ENCODE measurements around the gene IMP4. TPM values are rescaled to one million over a fixed set of nuclear protein-coding genes. Genes with fewer than 3 reads are reported as not detected.

The IMP4 gene, protein sequence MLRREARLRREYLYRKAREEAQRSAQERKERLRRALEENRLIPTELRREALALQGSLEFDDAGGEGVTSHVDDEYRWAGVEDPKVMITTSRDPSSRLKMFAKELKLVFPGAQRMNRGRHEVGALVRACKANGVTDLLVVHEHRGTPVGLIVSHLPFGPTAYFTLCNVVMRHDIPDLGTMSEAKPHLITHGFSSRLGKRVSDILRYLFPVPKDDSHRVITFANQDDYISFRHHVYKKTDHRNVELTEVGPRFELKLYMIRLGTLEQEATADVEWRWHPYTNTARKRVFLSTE
- 125 and 176 TPM in 2 replicates for total RNA-seq (ENCODE audit: low replicate concordance)

DNA sequence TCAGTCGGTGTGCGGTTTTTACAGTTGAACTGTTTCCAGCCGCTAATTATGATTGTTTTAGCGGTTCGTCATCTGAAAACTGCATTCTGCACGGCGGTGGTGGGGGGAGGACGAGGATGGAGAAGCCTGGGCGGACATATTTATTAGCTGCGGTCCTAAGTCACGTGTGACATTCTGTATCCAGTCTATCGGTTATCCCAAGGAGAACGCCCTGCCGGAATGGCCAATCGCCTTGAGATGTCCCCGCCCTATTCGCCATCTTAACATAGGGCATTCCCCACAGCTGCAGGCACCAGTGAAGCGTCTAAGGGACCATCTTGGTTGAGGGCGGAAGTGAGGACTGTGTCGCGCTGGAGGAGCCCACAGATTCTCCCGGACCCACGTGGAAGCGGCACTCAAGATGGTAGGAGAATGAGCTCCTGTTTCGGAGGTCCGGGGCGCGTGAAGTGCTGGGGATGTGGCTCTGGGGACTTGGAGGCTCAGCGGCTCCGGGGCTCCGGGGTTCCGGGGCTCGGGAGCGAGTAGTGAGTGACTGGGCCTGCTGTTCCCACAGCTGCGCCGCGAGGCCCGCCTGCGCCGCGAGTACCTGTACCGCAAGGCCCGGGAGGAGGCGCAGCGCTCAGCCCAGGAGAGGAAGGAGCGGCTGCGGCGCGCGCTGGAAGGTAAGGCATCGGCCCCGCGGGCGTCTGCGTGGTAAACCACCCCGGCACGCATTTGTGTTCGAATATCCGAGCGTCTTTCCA is at the start of gene IMP4:
Gene IMP4 (plus strand): TSS at position 365 of the 743 bp plus-strand sequence. CDS start 36 bp downstream, at position 401.

GRCh38 chr2:130355578-130356431 is 13.1 kb downstream of the IMP4 start, which contains the start of gene PTPN18:
Gene PTPN18 (plus strand): TSS chr2:130356056. CDS start chr2:130356108, 52 bp downstream.

Other genes starting within 250 kb of the IMP4 start
- not detected in 2 replicates for gene POTEF, start 213.7 kb upstream of the IMP4 start, total RNA-seq (ENCODE audit: low replicate concordance)
- 3.4 and 9.6 TPM in 2 replicates for gene CCDC74B, start 197.8 kb upstream of the IMP4 start, total RNA-seq (ENCODE audit: low replicate concordance)
- 5.4 and 9.2 TPM in 2 replicates for gene SMPD4, start 161.3 kb upstream of the IMP4 start, total RNA-seq (ENCODE audit: low replicate concordance)
- gene MZT2B, start 160.6 kb upstream of the IMP4 start, total RNA-seq (ENCODE audit: low replicate concordance), result 117 and 236 TPM in 2 replicates
- gene TUBA3E, start 144.5 kb upstream of the IMP4 start, total RNA-seq (ENCODE audit: low replicate concordance), result not detected in 2 replicates
- 6.3 and 9.1 TPM in 2 replicates for gene PTPN18, start 13.2 kb downstream of the IMP4 start, total RNA-seq (ENCODE audit: low replicate concordance)
- gene POTEI, start 166.4 kb downstream of the IMP4 start, total RNA-seq (ENCODE audit: low replicate concordance), result not detected in 2 replicates
- gene CFC1B, start 178.3 kb downstream of the IMP4 start, total RNA-seq (ENCODE audit: low replicate concordance), result not detected in 2 replicates